Right kidney (tissue), 1 donor: ENCODE results near the gene STAT5A.

Experiments
- DNase-seq: peaks from one replicate; pipeline ENCODE4 v3.0.0-alpha.2; 2016

The STAT5A gene

DNA sequence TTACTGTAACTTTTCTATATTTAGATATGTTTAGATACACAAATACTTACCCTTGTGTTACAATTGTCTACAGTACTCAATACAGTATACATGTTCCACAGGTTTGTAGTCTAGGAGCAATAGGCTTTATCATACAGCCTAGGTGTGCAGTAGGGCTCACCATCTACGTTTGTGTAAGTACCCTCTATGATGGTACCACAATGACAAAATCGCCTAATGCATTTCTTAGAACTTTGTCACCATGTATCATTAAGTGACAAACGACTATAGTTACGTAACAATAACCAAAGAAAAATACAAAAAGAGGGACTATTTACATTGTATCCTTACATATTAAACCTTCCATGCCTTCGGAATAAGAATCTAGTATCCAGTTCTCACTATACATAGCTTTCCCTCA lies 20.1 kb upstream of the STAT5A start:
- DNase-seq, result no peak

DNA sequence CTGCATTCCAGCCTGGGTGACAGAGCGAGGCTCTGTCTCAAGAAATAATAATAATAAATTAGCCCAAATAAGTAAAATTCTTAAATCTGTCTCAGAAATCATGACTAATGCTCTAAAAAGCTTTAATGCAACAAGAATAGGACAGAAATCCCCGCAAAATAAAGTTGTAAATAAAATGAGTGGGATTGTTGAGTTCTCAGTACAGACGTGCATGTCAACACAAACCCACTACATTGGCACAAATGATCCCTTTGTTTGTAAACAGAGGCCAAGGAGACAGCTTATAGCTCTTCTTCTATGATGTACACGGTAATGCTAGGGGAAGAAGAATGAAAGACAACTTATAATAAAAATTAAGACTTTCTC lies 18.1 kb upstream of the STAT5A start:
- DNase-seq, result no peak

DNA sequence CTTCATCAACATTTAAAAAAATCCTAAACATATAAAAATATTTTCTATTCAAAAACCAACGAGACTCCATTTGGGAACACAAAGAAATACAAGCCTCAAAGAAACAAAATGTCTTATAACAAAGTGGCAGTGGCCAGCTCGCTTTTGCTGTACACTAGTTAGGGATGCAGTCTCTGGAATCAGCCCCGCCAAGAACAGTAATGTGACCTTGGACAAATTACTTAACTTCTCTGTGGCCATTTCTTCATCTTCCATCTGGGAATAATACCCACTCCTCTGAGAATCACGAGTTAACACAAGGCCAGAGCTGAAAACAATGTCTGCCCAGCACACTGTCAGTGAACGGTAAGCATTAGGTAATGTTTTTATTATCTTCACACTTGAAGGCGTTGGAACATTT lies 17.7 kb upstream of the STAT5A start:
- DNase-seq, result no peak

DNA sequence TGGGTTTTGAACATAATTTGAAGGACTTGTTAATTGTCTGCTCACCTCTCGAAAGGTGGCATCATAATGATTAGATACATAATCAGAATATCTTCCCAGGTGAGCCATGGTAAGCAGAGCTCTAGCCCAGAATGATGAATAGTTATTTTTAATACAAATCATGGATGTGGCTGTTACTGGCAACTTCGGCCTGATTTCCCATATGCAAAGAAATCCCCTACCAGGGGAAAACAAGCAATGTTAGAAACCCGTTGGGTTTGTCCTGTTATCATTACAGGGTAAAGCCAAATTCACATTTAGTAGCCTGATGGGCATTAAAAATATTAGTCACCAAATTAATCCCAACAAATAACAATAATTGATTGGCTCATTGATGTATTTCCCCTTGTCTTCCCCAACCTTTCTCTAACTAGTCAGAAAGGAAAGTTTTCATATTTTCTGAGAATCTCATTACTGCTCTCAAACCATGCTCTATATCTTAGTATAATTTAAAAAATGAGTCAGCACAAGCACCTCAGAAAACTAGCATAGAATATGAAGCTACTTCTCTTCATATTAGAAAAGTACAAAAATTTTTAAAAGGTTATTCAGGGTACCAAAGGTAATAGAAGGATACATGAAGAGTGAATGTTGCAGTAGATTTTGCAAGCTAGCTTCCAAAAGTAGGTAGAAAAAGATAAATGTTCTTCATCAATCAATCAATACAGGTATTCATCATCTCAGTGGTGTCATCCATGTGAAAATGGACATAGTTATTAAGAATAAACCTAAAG lies 17.1 kb upstream of the STAT5A start:
- no peak for DNase-seq

DNA sequence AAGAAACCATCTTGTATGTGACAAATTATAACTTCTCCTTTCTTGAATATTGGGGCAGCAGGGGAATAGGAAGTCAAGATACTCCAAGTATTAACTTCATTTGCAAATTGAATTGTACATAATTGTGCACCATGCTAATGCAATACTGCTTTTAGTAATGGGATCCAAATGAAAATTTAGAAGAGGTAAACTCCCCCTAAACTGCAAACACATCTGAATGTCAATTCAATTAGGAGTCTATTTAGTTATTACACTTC lies 16.6 kb upstream of the STAT5A start:
- no peak for DNase-seq

DNA sequence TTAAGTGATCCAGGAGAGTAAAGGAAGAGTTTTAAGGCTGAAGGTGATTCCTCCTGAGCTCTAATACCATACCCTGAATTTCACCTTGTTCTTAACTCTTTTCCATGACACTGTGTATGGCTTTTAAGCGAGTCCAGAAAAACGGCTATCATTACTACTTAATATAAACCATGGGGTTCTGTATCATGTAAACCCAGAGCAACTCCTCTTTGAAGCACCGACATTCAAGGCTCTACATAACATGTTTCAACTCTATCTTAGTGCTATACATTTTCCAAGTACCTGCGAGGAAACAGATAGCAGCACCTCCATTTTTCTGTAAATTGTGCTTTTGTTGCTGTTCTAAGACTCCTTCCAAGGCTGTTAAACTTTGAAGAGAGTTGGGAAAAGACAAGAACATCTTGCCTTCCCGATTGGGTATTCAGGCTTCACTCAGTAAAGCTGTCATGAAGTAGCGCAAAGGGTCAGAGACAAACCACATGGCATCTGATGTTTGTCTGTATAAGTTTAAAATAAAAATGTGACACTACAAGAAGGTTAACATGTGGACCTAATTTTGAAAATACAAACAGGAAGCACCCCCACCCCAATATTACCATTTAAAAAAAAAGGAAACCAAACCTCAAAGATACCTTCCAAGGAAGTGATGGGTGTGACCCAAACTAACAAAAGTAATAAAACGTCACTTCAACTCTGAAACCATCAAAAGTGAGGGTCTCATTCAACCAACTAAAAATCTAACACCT lies 16.0 kb upstream of the STAT5A start:
- DNase-seq, result no peak

DNA sequence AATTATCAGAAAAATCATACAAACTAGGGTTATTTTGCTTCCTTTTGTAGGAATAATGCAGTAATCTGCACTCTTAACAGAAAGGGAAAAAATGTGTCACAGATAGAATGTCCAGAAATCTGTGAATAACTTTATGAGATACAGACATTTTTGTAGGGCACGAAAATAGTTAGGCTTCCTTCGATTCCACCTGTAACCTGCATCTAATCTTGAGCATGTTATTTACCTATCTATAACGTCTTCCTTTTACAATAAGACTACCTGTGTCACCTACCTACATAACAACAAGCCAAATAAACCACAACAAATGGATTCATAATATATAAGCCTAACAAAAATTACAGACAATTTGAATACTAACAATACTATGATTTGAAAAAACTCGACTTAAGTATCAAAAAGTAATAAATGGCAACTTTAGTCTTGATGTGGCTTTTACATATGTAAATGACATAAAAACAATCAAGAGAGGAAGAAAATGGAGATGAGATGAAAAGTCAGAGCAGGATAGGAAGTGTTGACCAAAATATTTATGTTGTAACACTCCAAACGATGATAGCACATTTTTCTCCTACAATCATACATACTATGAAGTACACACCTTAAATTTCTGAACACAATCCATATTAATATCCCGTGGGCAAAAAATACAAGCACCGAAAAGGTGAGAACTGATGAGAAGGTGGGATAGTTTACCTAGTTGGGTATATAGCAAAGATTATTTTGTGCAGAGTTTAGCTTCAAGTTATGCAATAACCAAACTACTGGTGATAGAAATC lies 14.6 kb upstream of the STAT5A start:
- no peak for DNase-seq

DNA sequence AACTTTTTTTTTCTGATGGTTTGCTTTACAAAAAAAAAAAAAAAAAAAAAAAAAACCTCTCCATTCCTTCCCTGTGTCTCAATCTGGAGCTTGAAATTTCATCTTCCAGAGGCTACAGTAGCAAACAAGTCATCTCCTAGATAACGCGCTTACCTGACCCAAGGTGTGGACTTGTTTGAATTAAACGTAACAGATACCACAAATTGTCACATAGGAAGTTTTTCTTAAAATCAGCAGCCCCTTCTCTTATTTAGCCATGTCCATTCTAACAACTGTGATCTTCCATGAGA lies 14.1 kb upstream of the STAT5A start:
- no peak for DNase-seq

DNA sequence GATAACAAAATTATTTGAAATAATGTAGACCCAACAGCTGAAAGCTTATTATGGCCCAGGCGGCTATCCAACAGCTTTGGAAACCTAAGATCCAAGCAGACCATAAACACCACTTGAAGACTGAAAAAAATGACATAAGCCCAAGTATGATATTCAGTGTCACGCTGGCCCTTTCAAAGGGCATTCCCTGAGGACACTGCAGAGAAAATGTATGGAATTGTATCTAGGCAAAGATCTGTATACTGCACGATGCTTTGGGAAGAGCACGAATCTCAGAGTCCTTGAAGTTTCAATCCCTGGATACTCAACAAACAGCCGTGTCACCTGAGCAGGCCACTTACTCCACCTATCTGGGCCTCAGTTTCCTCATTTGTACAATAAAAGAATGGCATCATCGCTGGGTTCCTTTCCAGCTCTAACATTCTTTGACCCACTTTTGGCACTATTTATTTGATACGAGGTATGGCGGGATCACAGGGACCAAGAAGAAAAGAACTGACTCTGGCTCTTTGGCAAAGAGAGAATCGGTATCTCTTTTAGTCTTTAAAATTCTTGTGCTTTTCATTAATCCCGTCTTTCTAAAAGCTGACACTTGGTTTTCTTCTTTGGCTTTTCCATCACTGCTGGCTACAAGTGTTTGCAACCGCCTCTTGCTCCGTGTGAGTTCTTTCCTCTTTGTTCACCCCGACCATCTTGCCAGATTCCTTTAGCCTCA lies 13.3 kb upstream of the STAT5A start:
- DNase-seq, result peak; percentile 32

DNA sequence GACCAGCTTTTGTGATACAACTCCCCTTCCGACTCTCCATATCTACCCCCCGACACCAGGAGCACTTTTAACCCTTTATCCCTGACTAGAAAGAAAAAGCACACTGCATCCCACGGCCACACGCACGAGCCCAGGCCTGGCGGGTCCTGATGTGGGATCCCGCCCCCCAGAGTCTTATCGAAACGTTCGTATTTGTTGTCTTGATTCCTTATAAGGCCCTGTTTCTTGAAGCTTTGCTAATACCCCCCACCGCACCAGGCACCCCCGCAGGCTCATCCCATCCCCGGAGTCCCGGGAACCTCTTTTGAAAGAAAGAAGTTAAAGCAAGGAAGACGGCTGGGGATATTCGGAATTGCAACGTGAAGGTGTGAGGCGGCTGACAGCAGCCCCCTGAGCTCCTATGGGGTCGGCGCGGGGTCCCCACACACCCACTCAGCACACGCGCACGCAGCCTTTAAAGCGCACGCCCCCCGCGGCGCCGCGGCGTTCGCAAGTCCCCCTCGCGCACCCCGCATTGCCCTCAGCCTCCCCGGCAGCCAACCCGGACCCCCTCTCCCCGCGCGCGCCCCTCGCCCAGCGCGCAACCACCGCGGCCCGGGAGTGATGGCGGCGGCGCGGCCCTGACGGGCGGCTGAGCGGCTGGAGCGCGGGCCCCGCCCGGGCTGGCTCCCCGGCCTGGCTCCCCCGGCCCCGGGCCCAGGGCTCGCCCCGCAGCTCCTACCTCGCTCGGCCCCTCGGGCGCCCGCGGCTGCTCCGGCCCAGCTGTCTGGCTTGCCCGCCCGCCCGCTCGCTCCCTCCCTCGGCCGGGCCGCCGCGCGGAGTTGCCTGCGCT lies 12.6 kb upstream of the STAT5A start:
- DNase-seq, result peak; percentile 80

DNA sequence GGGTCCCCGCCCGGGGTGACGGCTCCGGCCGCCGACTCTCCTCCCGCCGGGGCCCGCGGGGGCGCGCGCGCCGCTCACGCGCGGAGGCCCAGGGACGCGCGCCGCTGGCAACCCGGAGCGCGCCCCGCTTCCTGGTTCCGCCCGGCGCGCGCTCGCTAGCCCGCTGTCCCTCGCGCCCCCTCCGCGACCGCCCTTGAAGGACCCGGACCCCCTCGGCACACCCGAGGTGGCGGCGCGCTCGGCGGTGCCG lies 12.0 kb upstream of the STAT5A start, which contains the start of gene STAT5B:
STAT5B (minus strand) TSS at position 33 of the 250 bp plus-strand sequence. CDS start 44,264 bp downstream, outside the sequence.
- no peak for DNase-seq

DNA sequence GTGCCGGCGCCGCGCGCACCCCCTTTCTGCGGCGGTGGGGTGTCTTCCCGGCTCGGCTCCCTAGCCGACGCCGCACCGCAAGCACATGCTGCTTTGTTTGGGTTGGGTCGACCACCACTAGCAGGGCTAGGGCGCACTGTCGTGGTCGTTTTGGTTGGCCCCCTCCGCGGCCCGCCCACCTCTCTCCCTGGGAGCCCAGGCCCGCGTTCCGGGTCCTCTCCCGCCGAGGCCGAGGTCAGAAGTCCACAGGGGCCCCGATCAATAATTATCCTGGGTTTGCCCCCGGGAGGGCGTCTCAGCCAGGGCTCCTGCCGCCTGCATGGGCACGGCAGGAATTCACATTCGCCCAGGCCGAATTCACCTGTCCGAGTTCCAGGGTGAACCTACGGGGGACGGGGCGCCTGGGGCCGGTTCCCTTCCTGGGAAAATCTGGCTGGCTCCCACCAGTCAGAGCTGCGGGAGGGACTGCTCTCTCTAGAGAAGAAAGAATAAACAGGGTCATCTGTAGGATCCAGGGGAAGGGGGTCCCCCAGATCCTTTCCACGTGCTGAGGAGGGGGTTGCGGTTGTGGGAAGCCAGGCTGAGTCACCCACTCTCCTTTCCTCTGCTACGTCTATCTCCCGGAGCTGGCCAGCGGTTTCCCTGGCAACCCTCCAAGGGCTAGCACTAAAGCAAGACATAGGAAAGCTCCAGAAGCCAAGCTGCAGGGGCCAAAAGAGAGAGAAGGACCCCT lies 11.5 kb upstream of the STAT5A start:
- peak; percentile 90 for DNase-seq

DNA sequence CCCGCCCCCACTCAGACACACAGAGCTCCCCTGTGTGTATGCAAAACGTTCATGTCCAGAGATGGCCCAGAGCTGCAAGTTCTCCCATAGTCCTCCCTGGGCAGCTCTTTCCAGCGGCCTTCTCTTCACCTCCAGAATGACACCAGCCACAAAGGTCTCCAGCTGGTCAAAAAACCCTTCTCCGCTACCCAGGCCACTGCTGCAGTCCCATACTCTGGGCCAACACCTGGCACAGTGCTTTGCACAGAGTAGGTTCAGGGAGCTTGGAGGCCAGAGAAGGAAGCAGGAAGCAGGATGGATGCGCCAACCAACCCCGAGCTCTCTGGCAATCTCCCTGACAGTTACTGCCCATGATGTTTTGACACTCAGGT lies 11.0 kb upstream of the STAT5A start:
- DNase-seq, result no peak

DNA sequence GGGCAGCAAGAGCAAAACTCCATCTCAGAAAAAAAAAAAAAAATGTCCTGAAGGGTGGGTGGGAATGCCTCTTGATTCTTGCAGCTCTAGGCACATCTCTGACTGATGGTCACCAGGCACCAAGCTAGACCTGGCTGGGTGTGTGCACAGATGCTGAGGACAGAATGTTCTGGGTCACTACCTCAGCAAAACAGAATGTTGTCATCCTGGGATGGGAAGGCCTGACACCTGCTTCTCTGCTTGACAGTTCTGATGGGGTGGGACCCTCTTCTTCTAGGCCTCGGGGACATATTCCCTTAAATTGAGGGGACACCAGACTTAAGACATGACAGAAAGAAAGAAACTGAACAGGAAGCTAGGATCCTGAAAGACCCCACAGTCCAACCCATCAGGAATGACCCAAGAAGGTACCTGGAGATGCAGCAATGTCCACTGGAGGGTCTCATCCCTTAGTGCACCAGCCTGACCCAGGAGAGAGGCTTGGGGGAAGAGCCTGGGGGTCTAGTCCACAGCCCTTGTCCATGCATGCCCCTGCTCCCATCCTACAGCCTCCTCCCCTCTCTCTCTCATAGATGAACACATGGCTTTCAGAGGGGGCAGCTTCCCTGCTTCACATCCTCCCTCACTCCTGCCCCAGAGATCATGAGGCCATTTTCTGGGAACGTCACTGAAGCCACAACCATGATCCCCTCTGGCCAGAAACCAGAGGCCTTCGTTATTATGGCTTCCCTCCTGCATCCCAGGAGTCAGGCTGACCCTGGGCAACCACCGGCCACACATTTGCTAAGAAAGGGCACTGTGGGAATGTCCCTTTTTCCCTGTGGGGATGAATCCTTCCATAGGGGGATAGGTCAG lies 8.3 kb upstream of the STAT5A start:
- DNase-seq, result no peak

DNA sequence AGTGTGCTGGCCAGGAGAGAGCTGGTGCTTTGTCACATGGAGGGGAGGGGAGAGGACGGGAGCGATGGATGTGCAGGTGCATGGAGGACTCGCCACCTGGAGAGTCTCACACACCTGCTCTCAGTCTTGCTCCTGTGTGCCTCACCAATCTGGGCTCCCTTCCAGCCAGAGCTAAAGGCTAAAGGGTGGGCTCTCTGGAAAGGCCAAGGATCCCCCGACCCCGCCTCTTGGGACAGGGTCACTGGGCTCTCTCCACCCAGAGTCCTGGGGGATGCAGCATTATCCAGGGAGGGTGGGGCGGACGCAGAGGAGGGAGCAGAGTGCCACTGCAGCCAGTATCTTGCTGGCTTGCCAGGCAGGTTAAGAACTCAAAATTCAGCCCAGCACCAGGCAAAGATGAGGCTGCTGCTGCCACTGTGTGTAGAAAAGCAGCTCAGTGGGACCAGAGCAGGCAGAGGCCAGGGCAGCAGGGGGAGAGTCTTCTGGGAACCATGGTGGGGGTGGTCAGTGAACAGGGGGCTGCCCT lies 6.7 kb upstream of the STAT5A start:
- DNase-seq, result no peak

DNA sequence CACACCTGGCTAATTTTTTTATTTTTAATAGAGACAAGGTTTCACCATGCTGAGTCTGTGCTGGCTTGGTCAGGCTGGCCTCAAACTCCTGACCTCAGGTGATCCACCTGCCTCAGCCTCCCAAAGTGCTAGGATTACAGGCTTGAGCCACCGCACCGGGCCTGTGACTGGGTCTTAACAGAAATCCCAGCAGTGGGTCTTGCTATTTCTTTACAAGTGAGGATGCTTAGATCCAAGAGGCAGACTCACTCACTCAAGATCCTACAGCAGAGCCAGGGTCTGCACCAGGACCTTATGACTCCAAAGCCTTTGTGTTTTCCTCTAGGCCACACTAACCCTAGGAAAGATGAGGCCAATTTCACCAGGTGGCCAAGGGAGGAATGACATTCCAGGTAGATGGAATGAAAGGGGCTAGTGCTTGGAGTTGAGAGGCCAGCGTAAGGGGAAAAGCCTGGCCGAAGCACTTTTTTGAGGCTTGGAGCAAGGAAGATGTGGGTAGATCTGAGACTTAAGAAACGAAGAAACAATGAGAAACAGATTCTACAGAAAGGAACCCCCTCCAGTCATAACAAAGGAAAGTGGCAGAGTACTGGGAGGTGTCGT lies 5.7 kb upstream of the STAT5A start:
- DNase-seq, result no peak

DNA sequence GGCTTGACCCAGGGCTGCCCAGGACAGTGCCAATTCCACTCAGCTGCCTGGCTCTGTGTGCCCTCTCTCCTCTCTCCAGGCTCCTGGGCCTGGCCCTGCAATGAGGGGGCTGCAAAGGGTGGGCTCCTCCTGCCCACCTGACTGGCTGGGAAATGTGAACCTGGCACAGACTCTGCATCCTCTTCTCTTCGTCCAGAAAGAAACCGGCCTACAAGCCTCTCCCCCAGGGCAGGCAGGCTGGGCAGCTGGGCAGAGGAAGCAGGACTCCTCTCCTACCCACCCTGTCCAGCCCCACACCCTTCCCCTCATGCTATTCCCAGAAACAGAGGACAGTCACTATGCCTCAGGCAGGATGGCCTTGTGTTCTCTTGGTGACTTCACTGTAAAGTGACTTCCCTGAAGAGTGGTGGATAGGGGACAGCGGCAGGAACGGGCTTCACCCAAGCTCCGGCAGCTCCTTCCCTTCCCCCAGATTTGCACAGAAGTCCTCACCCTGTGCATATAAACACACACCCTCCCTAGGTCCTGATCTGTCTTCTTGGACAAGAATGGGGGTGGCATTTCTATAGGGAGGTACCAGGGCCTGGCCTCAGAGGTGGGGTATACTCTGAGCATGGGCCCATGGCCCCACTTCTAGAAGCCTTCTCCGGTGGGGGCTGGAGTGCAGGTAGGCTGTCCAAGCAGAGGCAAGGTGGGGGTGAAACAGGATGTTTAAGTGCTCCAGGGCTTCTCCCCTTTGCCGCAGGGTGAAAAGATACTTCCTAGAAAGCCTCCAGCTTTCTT lies 4.9 kb upstream of the STAT5A start:
- DNase-seq, result no peak

DNA sequence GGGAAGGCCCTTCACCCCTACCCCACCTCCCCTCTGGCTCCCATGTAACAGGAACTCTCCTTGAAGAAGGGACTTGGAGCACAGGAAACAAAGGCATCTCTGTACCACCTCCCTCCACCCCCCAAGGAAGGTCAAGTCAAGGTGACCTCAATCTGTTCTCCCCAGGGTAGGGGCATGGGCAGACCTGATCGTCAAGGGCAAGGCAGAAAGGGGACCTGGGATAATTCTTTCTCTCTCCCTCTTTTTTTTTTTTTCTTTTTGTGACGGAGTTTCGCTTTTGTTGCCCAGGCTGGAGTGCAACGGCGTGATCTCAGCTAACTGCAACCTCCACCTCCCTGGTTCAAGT lies 4.3 kb upstream of the STAT5A start:
- no peak for DNase-seq

DNA sequence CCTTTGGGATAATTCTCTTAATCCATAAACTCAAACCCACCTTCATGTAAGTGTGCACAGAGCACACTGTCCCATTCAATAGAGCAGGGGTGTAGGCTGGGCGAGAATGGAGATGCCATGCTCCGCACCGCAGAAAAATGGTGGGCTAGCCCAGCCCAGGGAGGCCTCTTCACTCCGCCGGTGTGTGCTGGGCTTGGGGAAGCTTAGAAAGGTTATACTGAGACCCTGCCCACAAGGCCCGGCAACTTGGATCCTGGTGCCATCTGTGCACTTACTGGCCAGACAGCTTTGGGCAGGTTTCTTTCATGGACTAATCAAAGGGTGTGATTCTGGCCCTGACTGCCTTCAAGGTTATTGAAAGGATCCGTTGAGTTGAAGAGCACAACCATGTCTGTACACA lies 3.7 kb upstream of the STAT5A start:
- no peak for DNase-seq
